Cortex of kidney (tissue), 1 donor: Measurements from ENCODE around the gene NMT1.

Experiments used
- DNase-seq: peaks from one replicate; lab custom pipeline; 2025; lab: John Stamatoyannopoulos, UW

The NMT1 gene

GRCh38 chr17:45150911-45151809 is 90.0 kb downstream of the NMT1 start:
- no peak for DNase-seq

GRCh38 chr17:45155029-45155428 is 93.9 kb downstream of the NMT1 start:
- DNase-seq: no peak

- DNase-seq: no peak
Measured at GRCh38 chr17:45155483-45155882, 94.4 kb downstream of the NMT1 start.

GRCh38 chr17:45156242-45156641 is 95.1 kb downstream of the NMT1 start:
- DNase-seq: no peak
